Aorta (tissue), 5 donors: ENCODE data around the gene RABGAP1L. TPM values are rescaled to one million over a fixed set of nuclear protein-coding genes. Genes with fewer than 3 reads are reported as not detected.
"Not testable (repeated sequence)": the region's sequence is repeated elsewhere in the genome, so short reads cannot be mapped to it uniquely, and the experiment has no call there.

Experiments
- ATAC-seq: fragments of 200-7000 bp; cut with Tn5 transposase; one replicate; pipeline ENCODE4 v1.9.1; 2022; ENCODE audit warnings: moderate library complexity; ENCODE audit not compliant: low FRiP score
- DNase-seq, 2 donors: peaks; one replicate each; pipeline ENCODE4 v3.0.0-alpha.2; 2020
- H3K27ac ChIP-seq, 2 donors: one replicate each; pipeline ENCODE4 v1.5.1; 2013; ENCODE audit warnings: low read length in 2 of 2, mild to moderate bottlenecking in 2 of 2, moderate library complexity in 2 of 2, control low read depth in 1 of 2, inconsistent platforms in 1 of 2, low read depth in 1 of 2
- H3K27me3 ChIP-seq, 2 donors: one replicate each; pipeline ENCODE4 v1.6.1; 2013; ENCODE audit warnings: control low read depth in 1 of 2, low read length in 1 of 2, mild to moderate bottlenecking in 1 of 2, moderate library complexity in 1 of 2; ENCODE audit not compliant: insufficient read depth in 2 of 2, control insufficient read depth in 1 of 2
- H3K36me3 ChIP-seq, 2 donors: one replicate each; pipeline ENCODE4 v1.6.1; 2013; ENCODE audit warnings: control low read depth in 1 of 2, low read length in 1 of 2, mild to moderate bottlenecking in 1 of 2; ENCODE audit not compliant: insufficient read depth in 2 of 2, control insufficient read depth in 1 of 2
- H3K4me1 ChIP-seq, 2 donors: one replicate each; pipeline ENCODE4 v1.6.1; 2013; ENCODE audit warnings: low read length in 2 of 2, control low read depth in 1 of 2, mild to moderate bottlenecking in 1 of 2, moderate library complexity in 1 of 2; ENCODE audit not compliant: insufficient read depth in 2 of 2, control insufficient read depth in 1 of 2
- H3K4me3 ChIP-seq, 2 donors: one replicate each; pipeline ENCODE4 v1.5.1; 2013; ENCODE audit warnings: low read length in 2 of 2, control low read depth in 1 of 2, mild to moderate bottlenecking in 1 of 2
- H3K9me3 ChIP-seq: one replicate; pipeline ENCODE4 v1.6.1; 2013; ENCODE audit warnings: mild to moderate bottlenecking, low read length; ENCODE audit not compliant: control insufficient read depth
- WGBS, 2 donors: extraction: QIAGEN DNeasy Blood & Tissue Kit; methylation state at CpG; one replicate each; pipeline ENCODE4 v1.1.7; 2013; 5-methylcytosine and 5-hydroxymethylcytosine counted together
- intact Hi-C, 2 donors: fragments of 100-400 bp; cut with DNase I; formaldehyde crosslinking; loops; one replicate each; pipeline versions ENCODE4 v1.14.2 to v1.15.0; 2022
- polyA plus RNA-seq, 2 donors: library from polyadenylated mRNA; stranded (reverse); fragments of 200-250 nt; gene quantifications; one replicate each; pipeline ENCODE4 v1.2.3, GENCODE V29; 2013
- total RNA-seq, 2 donors: library from RNA; stranded (reverse); fragmentation: NEBNext Ultra II Directional; extraction: Animal tissue kit (Norgen Biotek cat#: 25700); gene quantifications; one replicate each; pipeline ENCODE4 v1.2.1, GENCODE V29; 2021
- donor health status: healthy with polysubstance abuse.
- donor health status: Bipolar disorder and iron deficiency.
- donor health status: DM: no; HTN: no; CAD: no.
- donor health status: DM: no; HTN: no; CAD: no.
- donor health status: DM: yes; HTN: yes; CAD: no.

The RABGAP1L gene
- total and polyA plus RNA-seq, 4 donors = 14.8 to 56.4 (median 38.4) TPM

GRCh38 chr1:174232761-174233160 is 73.4 kb downstream of the RABGAP1L start:
- Histone ChIP-seq H3K27ac (no peak overlapping the region), H3K4me1 (no peaks in the 10 kb centered on the region), H3K36me3 (peaks cover 0 to 1% of the 10 kb centered on the region in 2 donors), H3K9me3 (no peaks in the 10 kb centered on the region), H3K27me3 (no peaks in the 10 kb centered on the region), H3K4me3 (no peak overlapping the region)
- intact Hi-C loops = no loop called here
- ATAC-seq (no peak), DNase-seq (no peak)
- 91 to 93% methylated on average over 3 of the region's 3 CpGs for WGBS, 2 donors

DNA sequence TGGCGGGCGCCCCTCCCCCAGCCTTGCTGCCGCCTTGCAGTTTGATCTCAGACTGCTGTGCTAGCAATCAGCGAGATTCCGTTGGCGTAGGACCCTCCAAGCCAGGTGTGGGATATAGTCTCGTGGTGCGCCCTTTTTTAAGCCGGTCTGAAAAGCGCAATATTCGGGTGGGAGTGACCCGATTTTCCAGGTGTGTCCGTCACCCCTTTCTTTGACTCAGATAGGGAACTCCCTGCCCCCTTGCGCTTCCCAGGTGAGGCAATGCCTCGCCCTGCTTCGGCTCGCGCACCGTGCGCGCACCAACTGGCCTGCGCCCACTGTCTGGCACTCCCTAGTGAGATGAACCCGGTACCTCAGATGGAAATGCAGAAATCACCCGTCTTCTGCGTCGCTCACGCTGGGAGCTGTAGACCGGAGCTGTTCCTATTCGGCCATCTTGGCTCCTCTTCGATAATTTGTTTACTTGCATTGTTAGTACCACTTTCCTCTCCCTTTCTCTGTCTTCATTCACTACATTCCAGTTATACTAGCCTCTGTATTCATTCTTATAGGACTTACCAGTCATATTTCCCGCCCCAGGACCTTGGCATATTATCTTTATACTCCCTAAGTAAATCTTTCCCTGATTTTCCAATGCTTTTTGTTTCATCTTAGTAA is 79.7 kb downstream of the RABGAP1L start:
- intact Hi-C loops, H3K27ac ChIP-seq, H3K4me1 ChIP-seq, DNase-seq, H3K4me3 ChIP-seq, H3K9me3 ChIP-seq, ATAC-seq, H3K36me3 ChIP-seq, H3K27me3 ChIP-seq: not testable (repeated sequence)
- 86 to 91% methylated on average over 29 to 31 of the region's 31 CpGs for WGBS, 2 donors

DNA sequence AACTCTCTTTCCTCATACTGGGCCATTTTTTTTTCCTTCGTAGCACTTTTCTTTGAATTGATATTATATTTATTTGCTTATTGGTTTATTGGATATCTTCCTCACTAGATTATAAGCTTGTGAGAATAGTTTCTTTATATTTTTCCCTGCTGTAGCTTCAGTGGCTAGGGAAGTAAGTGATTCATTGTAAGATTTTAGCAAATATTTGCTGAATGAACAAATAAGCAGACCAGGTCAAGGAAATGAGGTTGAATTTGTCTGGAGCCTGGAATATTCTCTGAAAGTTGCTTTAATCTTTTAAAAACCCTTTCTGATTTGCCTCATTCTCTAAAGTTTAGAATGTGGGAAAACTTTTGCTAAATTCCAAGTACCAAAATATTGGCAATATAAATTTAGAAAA is 80.2 kb downstream of the RABGAP1L start:
- no peak overlapping the region for H3K27ac ChIP-seq
- no peaks in the 10 kb centered on the region for H3K27me3 ChIP-seq
- DNase-seq (no peak), ATAC-seq (no peak)
- no peaks in the 10 kb centered on the region for H3K9me3 ChIP-seq
- H3K4me1 ChIP-seq = no peaks in the 10 kb centered on the region
- peaks cover 0 to 3% of the 10 kb centered on the region in 2 donors for H3K36me3 ChIP-seq
- intact Hi-C loops = no loop called here
- no peak overlapping the region for H3K4me3 ChIP-seq
- WGBS, 2 donors = 97% methylated on average over 1 of the region's 1 CpG

GRCh38 chr1:174242856-174243255 is 83.5 kb downstream of the RABGAP1L start:
- H3K27me3 ChIP-seq = no peaks in the 10 kb centered on the region
- ATAC-seq (no peak), DNase-seq (no peak)
- no peak overlapping the region for H3K27ac ChIP-seq
- intact Hi-C loops = no loop called here
- peaks cover 0 to 3% of the 10 kb centered on the region in 2 donors for H3K36me3 ChIP-seq
- WGBS, 2 donors = 93% methylated on average over 2 of the region's 2 CpGs
- no peaks in the 10 kb centered on the region for H3K9me3 ChIP-seq
- H3K4me3 ChIP-seq = no peak overlapping the region
- H3K4me1 ChIP-seq = no peaks in the 10 kb centered on the region

DNA sequence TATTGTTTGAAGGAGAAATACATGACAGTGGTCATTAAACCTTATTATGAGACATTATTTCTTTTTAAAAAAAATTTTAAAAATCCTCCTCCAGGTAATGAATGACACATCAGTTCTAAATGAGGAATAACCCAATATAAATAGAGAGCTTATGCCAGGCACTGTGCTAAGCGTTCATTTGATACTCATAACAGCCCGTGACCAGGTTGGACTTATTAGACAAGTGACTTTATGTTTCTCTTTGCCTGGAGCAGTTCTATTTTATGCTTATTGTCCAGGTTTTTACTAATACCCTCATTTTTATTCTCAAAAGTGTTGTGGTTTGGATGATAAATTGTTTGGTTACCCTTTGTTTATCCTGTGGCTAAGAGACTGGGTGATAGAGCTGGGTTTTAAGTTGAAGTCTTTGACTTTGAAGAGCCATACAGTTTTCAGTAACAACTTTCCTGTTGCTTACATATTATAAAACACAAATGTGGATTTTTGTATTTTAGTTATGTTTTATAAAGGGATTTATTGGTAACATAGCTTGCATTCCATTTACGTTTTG is 84.2 kb downstream of the RABGAP1L start:
- DNase-seq (no peak), ATAC-seq (no peak)
- no peaks in the 10 kb centered on the region for H3K9me3 ChIP-seq
- WGBS, 2 donors = 68 to 70% methylated on average over 3 of the region's 3 CpGs
- H3K4me1 ChIP-seq = no peaks in the 10 kb centered on the region
- H3K4me3 ChIP-seq = no peak overlapping the region
- H3K36me3 ChIP-seq = peaks cover 0 to 3% of the 10 kb centered on the region in 2 donors
- H3K27me3 ChIP-seq = no peaks in the 10 kb centered on the region
- H3K27ac ChIP-seq = no peak overlapping the region
- intact Hi-C loops = no loop called here

- H3K9me3 ChIP-seq = no peaks in the 10 kb centered on the region
- no peaks in the 10 kb centered on the region for H3K4me1 ChIP-seq
- 87 to 92% methylated on average over 5 of the region's 5 CpGs for WGBS, 2 donors
- H3K27me3 ChIP-seq = no peaks in the 10 kb centered on the region
- no peak for DNase-seq
- no peak overlapping the region for H3K4me3 ChIP-seq
- intact Hi-C loops = no loop called here
- no peak for ATAC-seq
- H3K36me3 ChIP-seq = peaks cover 0 to 3% of the 10 kb centered on the region in 2 donors
- H3K27ac ChIP-seq = no peak overlapping the region
Observed at GRCh38 chr1:174244017-174244416, 84.7 kb downstream of the RABGAP1L start.

DNA sequence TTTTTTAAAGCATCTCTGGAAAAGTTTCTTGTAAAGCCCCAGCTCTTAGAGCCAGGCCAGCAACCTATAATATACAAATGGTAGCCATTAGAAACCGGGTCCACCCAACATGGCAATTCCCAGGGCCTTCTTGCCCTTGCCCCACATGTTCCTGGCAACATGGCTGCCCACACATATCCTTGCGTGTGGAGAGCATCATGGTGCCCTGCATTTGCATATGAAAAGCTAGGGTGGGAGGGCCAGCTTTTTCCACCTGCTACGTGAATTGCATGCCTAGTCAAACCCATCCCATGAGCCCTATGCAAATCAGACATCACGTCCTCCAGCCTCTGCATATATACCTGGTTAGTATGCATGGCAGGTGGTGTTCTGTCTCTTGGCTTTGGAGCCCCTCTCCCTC is 88.2 kb downstream of the RABGAP1L start:
- no peak for DNase-seq
- Histone ChIP-seq H3K27ac (no peak overlapping the region), H3K4me1 (no peaks in the 10 kb centered on the region), H3K36me3 (peaks cover 0 to 3% of the 10 kb centered on the region in 2 donors), H3K4me3 (no peak overlapping the region), H3K27me3 (no peaks in the 10 kb centered on the region), H3K9me3 (no peaks in the 10 kb centered on the region)
- ATAC-seq = no peak
- intact Hi-C loops = no loop called here
- WGBS, 2 donors = 97% methylated on average over 4 of the region's 4 CpGs

DNA sequence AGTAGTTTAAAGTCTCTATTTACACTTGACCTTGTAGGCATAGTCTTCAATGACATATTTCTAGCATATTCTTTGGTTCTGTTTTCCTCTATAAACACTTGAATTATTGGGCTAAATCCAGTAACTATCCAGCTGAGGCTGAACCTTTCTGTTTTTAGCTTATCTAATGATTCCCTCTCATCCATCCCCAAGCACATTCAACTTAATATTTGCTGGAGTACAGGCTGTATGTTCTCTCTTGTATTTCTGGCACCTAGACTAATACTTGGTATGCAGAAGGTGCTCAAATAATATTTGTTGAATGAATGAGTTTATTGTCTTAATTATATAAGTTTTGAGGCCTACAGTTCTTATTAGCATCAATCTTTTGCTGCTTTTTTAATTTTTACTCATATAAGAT is 88.7 kb downstream of the RABGAP1L start:
- Histone ChIP-seq H3K4me3 (no peak overlapping the region), H3K4me1 (no peaks in the 10 kb centered on the region), H3K27ac (no peak overlapping the region), H3K9me3 (no peaks in the 10 kb centered on the region), H3K36me3 (peaks cover 0 to 3% of the 10 kb centered on the region in 2 donors), H3K27me3 (no peaks in the 10 kb centered on the region)
- DNase-seq (no peak), ATAC-seq (no peak)
- intact Hi-C loops = no loop called here

- not testable (repeated sequence) for H3K4me1 ChIP-seq, H3K27me3 ChIP-seq, H3K27ac ChIP-seq, H3K36me3 ChIP-seq, H3K4me3 ChIP-seq, DNase-seq, H3K9me3 ChIP-seq, ATAC-seq
- WGBS, 2 donors = 97% methylated on average over 14 of the region's 14 CpGs
- intact Hi-C loops = loop anchor here (5.0 kb wide), 1 partner anchor 486 kb away; no protein-coding TSS in a partner anchor
Observed at GRCh38 chr1:174256386-174256785, 97.1 kb downstream of the RABGAP1L start.
